ENCODE results near the gene GAS2L2.
"Not testable (repeated sequence)": the region's sequence is repeated elsewhere in the genome, so short reads cannot be mapped to it uniquely, and the experiment has no call there.

Gene GAS2L2

GRCh38 chr17:35726127-35726952, 26.7 kb downstream of the GAS2L2 start:
- DNase-seq, result no peak

GRCh38 chr17:35725802-35726126, 27.3 kb downstream of the GAS2L2 start:
- DNase-seq, result no peak

- no peak for DNase-seq
Observed at GRCh38 chr17:35725058-35725457, 28.0 kb downstream of the GAS2L2 start.

- no peak for DNase-seq
Observed at GRCh38 chr17:35723735-35724134, 29.3 kb downstream of the GAS2L2 start.

GRCh38 chr17:35717475-35717874, 35.6 kb downstream of the GAS2L2 start:
- no peak for DNase-seq

GRCh38 chr17:35716897-35717465, 36.1 kb downstream of the GAS2L2 start:
- no peak for DNase-seq

- DNase-seq, result no peak
Observed at GRCh38 chr17:35716173-35716572, 36.9 kb downstream of the GAS2L2 start.

GRCh38 chr17:35715416-35715815, 37.6 kb downstream of the GAS2L2 start:
- DNase-seq, result no peak

GRCh38 chr17:35714988-35715387, 38.1 kb downstream of the GAS2L2 start:
- DNase-seq, result no peak

GRCh38 chr17:35713069-35713728, 39.8 kb downstream of the GAS2L2 start:
- DNase-seq, result no peak

GRCh38 chr17:35710950-35711349, 42.1 kb downstream of the GAS2L2 start:
- no peak for DNase-seq

- no peak for DNase-seq
Observed at GRCh38 chr17:35709874-35710273, 43.2 kb downstream of the GAS2L2 start.

GRCh38 chr17:35708951-35709350, 44.1 kb downstream of the GAS2L2 start:
- DNase-seq, result peak; percentile 2

GRCh38 chr17:35708149-35708548, 44.9 kb downstream of the GAS2L2 start:
- no peak for DNase-seq

- DNase-seq, result no peak
Observed at GRCh38 chr17:35705705-35706104, 47.3 kb downstream of the GAS2L2 start.

- no peak for DNase-seq
Observed at GRCh38 chr17:35705230-35705629, 47.8 kb downstream of the GAS2L2 start.

- DNase-seq, result not testable (repeated sequence)
Observed at GRCh38 chr17:35703308-35703707, 49.7 kb downstream of the GAS2L2 start.

GRCh38 chr17:35701491-35701890, 51.5 kb downstream of the GAS2L2 start:
- DNase-seq, result no peak

GRCh38 chr17:35700150-35700549, 52.9 kb downstream of the GAS2L2 start:
- DNase-seq, result no peak

GRCh38 chr17:35698800-35699199, 54.2 kb downstream of the GAS2L2 start:
- DNase-seq, result no peak

- no peak for DNase-seq
Observed at GRCh38 chr17:35695613-35696012, 57.4 kb downstream of the GAS2L2 start.

- DNase-seq, result no peak
Observed at GRCh38 chr17:35694906-35695305, 58.1 kb downstream of the GAS2L2 start.

Data from GF-D8 (cell line).